Epithelial cell of prostate (primary cell): ENCODE measurements around the gene HDGFL2.
A peak's percentile ranks its signal among the peaks of the same experiment; 100 is the strongest.

Source experiments
- DNase-seq: peaks from one replicate; pipeline ENCODE4 v3.0.0-alpha.2; 2011; ENCODE audit warnings: low read depth, low spot score
- H3K27ac ChIP-seq: fragments of 450-650 bp; 2 replicates; pipeline ENCODE4 v1.5.1; 2017; ENCODE audit warnings: mild to moderate bottlenecking

HDGFL2 gene

DNA sequence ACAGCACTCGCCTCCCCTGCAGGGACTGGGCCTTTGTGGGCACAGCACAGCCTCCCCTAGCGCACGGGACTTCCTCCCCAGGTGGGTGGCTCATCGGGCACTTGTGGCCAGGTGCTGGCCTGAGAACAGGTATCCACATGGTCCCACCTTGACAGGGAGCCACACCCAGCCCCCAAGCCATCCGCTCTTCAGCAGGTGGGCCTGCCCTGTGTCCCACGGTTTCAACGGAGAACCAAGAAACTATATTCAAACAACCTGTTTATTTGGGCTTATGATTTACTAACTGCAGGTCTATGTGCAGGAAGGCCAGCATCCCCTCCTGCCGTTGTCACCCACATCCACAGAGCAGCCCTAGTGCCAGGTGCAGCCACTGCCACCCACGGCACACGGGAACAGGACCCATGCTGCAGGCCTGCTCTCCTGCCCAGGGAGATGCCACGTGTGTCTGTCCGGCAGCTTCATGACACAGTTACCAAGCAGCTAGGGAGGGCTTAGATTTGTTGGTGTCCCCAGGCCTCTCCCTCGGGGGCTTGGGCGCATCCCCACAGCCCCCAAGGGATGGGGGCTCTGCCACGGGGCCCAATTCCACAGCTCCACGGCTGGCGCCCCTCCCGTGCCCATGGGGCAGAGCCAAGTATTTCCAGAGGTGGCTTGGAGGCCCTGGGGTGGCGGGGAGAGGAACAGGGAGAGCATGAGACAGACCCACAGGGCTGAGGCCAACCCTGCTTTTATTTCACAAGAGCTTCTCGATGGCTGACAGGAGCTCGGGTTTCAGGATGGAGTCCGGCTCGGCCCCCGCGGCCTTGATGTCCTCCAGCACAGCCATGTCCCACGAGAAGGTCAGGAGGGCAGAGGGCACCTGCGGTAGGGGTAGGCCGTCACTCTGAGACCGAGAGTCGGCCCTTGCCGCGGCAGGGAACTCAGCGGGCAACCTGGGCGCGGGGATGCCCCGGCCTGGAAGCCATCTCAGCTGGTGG is 27.0 kb upstream of the HDGFL2 start:
- DNase-seq = no peak
- H3K27ac ChIP-seq = no peak overlapping the region

DNA sequence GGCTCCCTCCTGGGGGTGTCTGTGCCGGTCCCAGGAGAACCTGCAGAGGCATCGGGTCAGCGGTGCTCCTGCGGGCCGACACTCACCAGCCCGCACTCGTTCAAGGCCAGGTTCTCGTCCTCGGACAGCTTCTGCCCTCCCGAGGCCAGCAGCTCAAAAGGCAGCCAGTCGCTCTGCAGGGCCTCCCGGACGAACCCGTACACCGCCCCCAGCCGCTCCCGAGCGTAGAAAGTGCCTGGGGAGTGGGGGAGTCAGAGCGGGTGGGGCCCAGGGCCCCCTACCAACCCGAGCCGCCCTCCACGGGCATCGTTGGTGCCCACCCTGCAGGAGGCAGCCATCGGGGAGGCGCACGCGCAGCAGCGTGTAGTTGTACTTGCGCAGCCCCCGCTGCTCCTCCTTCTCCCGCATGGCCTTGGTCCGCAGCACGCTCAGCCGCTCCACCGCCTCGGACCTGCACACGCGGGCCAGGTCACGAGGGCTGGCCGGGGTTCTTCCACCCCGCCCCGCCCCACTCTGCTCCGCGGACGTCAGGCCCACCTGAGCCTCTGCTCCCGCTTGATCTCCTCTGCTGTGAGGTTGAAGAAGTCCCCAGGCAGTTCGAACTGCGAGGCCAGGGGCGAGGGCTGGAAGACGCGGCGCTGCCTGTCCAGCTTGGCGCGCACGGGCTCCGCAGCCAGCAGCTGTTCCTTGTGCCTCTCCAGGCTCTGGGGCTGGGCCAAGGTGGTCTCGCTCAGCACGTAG is 26.0 kb upstream of the HDGFL2 start:
- H3K27ac ChIP-seq = no peak overlapping the region
- no peak for DNase-seq

GRCh38 chr19:4446704-4447200 is 25.3 kb upstream of the HDGFL2 start:
- H3K27ac ChIP-seq = no peak overlapping the region
- no peak for DNase-seq

DNA sequence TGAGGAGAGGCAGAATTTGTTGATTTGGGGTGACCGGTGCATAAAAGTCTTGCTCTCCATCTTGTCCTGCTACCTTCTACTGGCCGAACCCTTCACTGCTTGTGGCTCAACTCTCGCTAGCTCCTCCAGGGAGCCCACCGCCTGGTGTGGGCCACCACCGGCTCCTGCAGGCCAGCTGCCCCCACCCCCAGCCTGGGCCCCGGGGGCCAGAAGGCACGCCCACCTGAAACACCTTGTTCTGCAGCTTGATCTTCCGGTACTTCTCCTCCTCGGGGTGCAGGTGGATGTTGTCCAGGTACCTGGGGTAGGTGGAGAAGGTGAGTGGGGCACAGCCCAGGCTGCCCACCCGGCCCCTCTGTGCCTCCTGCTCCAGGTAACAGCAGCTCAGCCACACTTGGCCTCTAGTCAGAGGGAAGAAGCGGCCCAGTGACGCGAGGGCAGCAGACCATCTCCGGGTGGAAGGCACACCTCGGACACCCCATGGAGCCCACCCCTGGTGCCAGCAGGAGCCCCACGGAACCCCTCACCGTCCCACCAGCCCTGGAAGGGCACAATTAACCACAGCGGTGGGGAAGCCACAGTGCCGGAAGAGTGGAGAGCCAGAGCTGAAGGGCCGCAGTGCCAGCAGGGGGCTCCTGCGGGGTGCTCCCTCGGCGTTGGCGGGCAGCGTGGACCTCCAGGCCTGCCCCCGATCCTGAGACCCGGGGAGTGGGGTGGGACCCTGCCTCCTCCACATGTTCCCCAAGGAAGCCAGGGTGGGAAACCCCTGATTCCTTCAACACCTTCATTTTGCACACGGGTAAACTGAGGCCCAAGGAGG is 24.6 kb upstream of the HDGFL2 start:
- H3K27ac ChIP-seq = no peak overlapping the region
- DNase-seq = no peak

GRCh38 chr19:4448147-4448985 is 23.7 kb upstream of the HDGFL2 start:
- no peak for DNase-seq
- no peak overlapping the region for H3K27ac ChIP-seq

- no peak overlapping the region for H3K27ac ChIP-seq
- no peak for DNase-seq
These were observed 23.0 kb upstream of the HDGFL2 start for GRCh38 chr19:4449022-4449638.

DNA sequence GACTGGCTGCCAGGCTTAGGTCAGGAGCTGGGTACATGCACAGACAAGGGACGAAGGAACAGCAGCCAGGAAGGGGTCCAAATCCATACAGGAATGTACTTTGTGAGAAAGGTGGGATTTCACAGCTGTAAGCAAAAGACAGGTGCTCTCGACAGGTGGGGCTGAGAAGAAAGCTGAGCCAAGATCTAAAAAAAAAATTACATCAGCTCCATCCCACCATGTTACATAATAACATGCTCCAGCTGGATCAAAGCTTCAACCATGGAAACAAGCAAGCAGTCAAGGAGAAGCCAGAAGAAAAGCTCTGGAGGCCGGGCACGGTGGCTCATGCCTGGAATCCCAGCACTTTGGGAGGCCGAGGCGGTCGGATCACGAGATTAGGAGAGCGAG is 22.5 kb upstream of the HDGFL2 start:
- H3K27ac ChIP-seq = no peak overlapping the region
- no peak for DNase-seq

DNA sequence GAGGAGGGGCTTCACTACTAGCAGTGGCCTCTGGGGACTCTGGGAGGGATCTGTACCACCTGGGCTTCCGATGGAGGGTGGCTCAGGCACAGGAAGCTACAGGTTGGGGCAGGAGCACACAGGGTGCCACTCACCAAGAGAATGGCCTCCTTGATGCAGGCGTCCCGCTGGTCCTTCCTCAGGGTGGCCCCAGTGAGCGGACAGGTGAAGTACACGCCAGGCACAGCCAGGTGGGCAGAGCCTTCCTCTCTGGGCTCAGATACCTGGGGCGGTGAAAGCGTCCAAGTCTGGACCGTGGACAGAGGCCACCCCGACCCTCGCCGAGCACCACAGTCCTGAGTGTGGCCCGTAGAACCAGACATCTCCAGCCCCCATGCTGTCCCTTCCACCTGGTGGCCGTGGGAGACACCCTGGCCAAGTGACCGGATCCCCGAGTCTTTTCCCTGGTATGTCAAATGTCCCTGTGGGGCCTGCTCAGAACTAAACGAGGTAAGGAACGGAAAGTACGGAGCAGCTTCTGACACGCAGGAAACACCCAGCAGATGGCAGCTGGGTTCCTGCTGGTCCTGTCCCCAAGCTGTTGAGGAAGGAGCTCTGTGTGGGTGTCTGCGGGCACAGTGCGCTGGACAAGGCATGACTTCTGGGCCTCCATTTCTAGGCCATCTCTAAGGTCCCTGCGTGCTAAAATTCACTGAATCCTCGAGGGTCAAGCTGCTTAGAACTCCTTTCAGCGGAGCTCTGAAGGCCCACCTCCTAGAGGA is 19.7 kb upstream of the HDGFL2 start:
- no peak overlapping the region for H3K27ac ChIP-seq
- no peak for DNase-seq

GRCh38 chr19:4453232-4454179 is 18.6 kb upstream of the HDGFL2 start:
- no peak overlapping the region for H3K27ac ChIP-seq
- no peak for DNase-seq

DNA sequence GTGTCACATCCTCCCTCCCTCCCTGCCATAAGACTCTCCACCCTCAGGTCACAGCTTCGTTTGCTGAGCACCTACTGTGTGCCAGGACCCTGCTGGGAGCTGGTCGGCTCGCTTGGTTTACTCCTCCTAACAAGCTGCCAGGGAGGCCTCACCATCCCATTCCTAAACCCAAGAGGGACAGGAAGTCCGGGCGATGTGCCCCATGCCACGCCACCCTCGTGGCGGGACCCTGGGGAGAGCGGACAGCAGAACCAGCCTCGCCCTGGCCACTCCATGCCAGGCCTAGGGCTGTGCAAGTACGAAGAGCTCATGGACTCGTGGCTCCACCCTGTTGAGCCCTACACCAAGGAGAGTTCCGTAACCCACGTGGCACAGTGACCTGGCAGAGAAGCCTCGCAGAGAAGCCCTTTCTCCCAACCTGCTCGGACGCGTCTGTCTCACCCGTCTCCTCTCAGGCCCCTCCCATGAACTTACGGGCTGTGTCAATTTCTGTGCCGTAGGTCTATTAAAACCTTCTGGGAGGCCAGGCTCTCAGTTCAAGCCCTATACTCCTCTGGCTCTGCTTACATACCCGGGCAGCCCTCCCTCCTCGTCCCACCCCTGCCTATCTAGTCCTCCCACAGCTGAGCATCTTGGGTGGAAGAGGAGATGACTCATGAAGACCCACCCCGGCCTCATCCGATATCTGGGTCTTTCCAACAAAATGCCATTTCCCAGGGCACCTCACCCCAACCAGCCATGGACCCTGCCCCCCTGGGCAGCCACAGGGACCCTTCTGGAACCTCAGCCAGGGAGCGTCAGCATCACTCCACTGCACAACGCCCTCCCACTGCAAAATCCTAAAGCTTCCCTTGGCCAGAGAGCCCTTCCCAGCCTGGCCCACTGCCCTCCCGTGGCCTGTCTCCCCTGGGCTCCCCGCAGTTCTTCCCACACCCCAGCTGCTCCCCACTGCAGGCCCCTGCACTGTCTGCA is 17.1 kb upstream of the HDGFL2 start:
- peak overlapping the region; percentile 77 for H3K27ac ChIP-seq
- peak; percentile 68 for DNase-seq

GRCh38 chr19:4455719-4456475 is 16.2 kb upstream of the HDGFL2 start:
- DNase-seq = no peak
- H3K27ac ChIP-seq = peak overlapping the region; percentile 77

DNA sequence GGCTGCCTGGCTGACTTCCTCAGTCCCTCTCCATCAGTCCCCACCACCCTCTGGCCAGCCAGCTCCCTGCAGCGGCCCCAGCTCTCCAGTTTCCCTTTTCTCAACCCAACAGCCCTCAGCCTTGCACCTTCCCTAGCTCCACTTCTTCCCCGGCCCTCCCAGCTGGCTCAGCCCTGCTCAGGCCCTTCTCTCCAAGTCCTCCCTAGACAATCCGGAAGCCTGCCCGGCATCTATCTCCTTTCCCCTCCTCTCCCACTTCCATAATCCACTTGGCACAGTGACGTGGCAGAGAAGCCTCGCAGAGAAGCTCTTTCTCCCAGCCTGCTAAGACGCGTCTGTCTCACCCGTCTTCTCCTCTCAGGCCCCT is 15.6 kb upstream of the HDGFL2 start:
- DNase-seq = no peak
- peak overlapping the region; percentile 77 for H3K27ac ChIP-seq

- H3K27ac ChIP-seq = peak overlapping the region; percentile 77
- DNase-seq = no peak
These were observed 15.0 kb upstream of the HDGFL2 start for GRCh38 chr19:4456843-4457653.

- peak within 1 kb of the TSS; percentile 77 for H3K27ac ChIP-seq
- DNase-seq = peak; percentile 98
These were observed 14.3 kb upstream of the HDGFL2 start, which contains the start of gene UBXN6 for GRCh38 chr19:4457654-4458395. TSS of gene UBXN6 (minus strand) at chr19:4457794. CDS start at chr19:4457697, 97 bp downstream.
